HG02588 (cell line): Measurements from ENCODE around the gene HSPA6.
A peak's percentile ranks its signal among the peaks of the same experiment; 100 is the strongest.
"Not testable (repeated sequence)": the region's sequence is repeated elsewhere in the genome, so short reads cannot be mapped to it uniquely, and the experiment has no call there.

ENCODE experiments used
- ATAC-seq: cut with Tn5 transposase; IDR thresholded peaks from one replicate; pipeline ENCODE4 v1.9.1; 2021; ENCODE audit warnings: mild to moderate bottlenecking, moderate library complexity; ENCODE audit not compliant: unreplicated experiment

Gene HSPA6

DNA sequence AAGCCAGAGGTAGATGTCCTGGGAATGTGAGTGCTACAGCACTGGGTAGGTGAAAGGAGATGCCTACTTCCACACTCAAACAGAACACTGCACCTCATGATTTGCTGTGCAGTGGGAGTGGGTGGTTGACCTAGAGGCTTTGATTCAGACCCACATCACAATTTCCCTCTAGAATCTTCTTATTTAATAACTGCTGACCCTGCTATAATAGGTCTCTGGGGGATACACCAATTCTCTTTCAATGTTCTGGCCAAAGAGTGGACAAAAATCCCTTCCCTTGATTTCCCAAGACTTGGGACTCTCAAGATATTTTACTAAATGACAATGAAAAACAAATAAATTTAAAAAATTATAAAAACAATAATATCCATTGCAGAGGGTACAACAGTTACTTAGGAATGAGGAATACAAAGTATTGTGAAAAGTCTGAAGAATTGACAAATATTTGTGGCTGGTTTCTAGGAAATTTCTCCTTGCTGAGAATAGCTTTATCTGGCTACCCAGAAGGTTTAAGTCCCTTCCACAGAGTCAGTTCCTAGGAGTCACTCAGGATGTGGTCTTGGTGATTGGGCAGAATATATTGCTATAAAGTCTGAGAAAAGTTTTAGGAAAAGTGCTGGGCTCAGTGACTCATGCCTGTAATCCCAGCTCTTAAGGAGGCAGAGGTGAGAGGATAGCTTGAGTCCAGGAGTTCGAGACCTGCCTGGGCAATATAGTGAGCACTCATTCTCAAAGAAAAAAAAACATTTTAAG lies 21.5 kb upstream of the HSPA6 start:
- ATAC-seq = no peak

DNA sequence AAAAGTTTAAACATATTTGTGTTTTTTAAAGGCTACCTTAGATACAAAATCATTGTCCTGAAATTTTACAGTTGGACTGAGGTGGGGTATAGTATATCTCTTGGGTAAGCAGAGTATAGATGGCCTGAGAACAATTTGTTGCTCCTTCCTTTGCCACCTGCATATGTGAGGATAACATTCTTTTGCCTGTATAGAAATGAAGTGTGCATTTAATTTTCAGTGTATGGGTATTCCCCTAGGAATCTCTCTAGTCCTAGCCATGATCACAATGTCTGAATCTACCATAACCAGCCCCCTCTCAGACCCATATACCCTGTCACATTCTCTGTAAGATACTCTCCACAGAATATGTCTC lies 21.0 kb upstream of the HSPA6 start:
- no peak for ATAC-seq

DNA sequence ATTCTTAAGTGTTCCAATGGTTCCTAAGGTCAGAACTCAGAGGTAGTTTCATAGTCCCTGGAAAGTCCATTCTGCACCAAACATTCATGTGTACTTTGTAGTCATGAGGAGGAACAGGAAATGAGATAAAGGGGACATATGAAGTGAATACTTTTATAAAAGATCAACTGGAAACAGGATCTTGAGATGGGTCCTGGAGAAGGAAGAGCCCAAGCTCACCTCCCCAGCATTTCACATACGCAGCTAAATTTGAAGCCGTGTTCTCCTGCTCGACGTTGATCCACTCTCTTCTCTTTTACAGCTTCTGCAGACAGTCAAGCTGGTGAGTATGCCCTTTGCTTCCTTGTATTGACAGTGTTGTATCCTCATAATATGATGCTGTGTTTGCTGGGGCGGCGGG lies 18.7 kb upstream of the HSPA6 start:
- no peak for ATAC-seq

DNA sequence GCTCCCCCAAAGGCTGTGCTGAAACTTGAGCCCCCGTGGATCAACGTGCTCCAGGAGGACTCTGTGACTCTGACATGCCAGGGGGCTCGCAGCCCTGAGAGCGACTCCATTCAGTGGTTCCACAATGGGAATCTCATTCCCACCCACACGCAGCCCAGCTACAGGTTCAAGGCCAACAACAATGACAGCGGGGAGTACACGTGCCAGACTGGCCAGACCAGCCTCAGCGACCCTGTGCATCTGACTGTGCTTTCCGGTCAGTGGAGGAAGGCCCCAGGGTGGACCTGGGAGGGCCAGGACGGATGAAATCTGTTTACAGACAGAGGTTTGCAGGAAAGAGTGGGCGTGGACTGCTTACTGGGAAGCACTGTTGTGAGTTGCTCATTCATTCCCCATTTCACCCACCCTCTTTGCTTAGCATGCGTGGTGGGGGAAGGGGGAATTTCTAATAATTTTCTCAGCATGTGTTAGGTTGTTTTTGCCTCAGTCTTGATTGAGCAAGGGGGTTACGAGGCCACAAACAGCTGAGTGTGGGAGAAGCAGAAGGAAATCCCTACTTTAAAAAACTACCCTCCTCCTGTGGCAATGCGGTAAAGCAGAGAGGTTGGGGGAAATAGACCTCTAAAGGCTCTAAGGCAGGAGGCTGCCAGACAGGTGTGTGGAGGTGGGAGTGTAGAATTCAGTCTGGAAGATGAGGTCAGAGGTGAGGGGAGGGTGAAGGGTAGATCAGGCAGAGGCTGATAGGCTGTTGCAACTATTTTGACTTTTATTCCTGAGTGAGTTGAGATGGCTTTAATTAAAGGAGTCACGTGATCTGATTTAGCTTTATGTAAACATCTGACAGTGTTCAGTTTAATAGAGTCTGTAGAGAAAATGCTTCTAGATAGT lies 17.8 kb upstream of the HSPA6 start:
- ATAC-seq = no peak

DNA sequence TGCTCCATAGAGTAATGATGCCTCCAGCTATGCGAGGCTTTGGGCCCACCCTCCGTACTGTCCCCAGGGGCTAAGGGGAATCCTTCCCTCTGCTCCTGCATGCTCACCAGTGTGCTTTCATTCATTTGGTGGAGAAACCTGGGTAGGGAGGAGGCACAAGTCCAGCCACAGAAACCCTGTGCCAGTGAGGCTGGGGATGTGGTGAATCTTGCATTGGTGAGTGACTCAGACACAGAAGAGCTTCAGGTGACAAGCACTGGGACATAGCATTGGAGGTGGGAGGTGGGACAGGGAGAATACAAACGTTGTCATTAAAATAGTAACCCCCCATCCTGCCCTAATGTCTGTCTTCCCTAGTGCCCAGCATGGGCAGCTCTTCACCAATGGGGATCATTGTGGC lies 13.9 kb upstream of the HSPA6 start:
- no peak for ATAC-seq

DNA sequence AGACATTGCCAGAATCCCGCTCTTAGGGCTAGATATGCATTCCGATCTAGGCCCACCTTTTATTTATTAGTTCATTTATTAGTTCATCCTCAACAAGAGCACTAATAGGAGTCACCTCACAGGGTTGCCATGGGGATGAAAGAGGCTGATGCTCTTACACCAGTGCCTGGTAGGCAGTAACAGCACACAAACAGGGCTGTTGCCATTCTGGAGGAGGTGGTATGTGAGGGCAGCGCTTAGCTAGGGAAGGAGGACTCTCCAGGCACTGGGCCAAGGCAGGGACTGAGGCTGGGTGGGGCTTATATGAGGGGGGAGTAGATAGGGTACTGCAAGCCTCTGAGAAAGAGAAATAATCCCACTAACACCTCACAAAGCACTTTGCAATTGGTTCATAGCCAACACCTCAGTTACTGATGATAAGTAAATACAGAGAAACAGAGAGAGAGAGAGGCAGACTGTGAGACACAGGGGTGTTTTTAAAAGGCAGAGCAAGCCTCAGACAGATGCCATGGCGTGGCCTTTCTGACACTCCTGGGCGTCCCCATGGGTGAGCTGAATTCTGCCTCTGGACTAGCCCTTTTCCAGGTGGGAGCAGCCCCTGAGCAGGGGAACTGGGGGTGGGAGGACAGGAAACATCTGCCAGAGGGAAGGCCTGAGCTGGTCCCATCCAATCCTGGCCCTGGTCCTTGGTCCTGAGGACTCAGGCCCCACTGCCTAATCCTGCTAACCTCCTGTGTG lies 13.2 kb upstream of the HSPA6 start:
- no peak for ATAC-seq

DNA sequence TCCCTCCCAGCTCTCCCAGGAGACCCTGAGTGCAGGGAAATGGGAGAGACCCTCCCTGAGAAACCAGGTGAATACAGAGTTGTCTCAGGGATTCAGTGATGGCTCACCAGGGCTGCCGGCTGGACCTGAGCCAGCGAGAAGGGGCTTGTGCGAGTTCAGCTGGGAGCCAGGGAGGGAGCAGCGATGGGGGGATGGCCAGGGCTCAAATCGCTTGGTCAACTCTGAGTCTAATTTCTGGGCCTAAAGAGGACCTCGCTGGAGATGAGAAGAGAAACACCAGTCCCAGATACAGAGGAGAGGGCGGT lies 12.6 kb upstream of the HSPA6 start:
- no peak for ATAC-seq

DNA sequence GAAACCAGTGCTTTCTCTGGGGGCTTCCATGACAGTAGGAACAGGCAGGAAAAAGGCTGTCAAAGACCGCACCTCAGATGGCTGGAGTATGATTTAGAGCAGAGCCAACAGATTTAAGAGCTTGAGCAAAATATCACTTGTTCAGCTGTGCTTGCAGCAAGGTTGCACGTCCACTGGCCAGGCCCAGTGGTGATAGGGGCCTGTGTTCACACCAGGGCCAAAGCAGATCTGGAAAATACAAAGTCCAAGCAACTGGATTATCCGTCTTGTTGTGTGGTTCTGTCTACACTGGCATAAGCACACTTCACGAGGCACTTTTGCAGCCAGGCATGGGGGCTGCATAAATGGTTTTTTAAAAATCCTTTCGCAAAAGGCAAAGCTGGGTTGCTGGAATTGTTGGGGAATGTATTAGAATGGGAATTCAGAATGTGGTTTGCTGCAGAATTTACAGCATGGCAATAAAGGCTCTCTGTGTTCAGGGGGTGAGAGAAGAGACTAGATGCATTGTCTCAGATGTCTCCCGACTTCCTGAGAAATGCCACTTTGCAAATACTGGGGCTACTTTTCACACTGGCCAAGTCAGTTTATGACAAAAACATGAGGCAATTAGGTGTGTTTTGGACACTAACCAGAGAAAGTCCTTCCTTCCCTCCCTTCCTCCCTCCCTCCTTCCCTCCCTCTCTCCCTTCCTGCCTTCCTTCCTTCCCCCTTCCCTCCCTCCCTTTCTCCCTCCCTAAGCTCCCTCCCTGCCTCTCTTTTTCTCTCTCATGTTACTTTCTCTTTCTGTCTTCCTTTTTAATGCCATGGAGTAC lies 11.5 kb upstream of the HSPA6 start:
- not testable (repeated sequence) for ATAC-seq

DNA sequence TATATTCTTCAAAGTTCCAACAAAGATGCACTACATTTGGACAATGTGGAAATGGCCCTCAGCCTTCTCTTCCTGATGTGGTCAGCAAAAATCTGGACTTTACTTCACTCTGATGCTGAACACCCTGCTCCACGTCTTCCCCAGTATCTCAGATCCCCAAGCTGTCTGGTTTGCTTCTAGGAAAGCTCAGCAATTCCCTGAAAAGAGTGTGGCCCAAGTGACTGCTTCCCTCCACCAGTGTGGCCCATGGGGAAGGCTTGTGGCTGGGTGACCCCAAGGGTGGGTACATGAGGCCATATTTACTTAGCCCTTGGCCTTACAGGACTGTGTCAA lies 10.9 kb upstream of the HSPA6 start:
- not testable (repeated sequence) for ATAC-seq

DNA sequence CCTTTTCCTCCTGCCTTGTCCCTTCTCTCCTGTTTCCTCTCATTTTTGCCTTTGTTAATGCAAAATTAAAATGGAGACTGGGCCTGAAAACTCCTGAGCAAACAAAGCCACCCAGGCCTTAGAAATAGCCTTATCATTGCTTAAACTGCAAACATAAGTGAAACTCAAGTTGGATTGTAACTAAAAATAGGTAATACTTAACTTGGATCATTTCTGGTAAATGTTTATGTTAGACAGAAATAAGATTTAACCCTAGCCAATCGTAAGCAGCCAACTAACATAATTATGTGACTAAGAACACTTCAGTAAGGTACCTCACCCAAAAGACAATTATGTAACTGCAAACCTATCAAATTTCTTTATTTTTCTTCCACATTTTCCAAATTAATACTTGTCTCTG lies 10.4 kb upstream of the HSPA6 start:
- not testable (repeated sequence) for ATAC-seq

DNA sequence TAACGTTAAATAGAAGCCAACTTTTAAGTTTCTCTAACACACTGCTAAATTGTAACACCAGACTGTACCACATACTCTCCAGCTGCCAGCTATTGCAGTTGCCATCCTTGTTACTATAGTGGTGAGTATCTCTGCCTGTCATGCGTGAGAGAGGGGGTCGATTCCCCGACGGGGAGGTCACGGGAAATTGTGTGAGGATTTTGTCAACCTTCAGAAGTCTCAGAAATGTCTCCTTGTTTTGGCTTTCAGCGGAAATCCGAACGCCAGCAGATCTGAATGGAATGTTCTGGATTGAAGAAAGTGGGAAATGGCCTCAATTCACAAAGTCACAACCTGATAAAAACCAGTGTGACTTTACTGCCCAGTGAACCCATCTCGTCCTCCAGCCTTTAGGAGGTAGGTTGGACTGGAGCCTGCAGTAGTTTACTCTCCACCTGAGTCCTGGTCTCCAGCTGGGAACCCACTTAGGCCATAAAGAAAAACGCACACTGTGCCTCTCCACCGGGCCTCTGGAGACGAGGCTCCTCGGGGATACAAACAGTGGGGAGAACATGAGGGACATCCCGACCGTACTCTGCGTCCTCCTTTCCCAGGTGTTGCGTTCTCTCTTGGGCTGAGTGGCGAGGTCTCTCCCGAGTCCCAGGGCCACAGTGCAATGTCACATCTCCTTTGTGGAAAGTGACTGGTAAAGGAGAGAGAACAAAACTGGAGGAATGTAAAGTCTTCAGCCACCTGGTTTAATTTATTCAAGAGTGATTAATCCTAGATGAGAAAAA lies 1.1 kb upstream of the HSPA6 start:
- ATAC-seq = peak; percentile 4

DNA sequence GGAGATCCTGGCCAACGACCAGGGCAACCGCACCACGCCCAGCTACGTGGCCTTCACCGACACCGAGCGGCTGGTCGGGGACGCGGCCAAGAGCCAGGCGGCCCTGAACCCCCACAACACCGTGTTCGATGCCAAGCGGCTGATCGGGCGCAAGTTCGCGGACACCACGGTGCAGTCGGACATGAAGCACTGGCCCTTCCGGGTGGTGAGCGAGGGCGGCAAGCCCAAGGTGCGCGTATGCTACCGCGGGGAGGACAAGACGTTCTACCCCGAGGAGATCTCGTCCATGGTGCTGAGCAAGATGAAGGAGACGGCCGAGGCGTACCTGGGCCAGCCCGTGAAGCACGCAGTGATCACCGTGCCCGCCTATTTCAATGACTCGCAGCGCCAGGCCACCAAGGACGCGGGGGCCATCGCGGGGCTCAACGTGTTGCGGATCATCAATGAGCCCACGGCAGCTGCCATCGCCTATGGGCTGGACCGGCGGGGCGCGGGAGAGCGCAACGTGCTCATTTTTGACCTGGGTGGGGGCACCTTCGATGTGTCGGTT lies 477 bp downstream of the HSPA6 start:
- peak; percentile 18 for ATAC-seq

DNA sequence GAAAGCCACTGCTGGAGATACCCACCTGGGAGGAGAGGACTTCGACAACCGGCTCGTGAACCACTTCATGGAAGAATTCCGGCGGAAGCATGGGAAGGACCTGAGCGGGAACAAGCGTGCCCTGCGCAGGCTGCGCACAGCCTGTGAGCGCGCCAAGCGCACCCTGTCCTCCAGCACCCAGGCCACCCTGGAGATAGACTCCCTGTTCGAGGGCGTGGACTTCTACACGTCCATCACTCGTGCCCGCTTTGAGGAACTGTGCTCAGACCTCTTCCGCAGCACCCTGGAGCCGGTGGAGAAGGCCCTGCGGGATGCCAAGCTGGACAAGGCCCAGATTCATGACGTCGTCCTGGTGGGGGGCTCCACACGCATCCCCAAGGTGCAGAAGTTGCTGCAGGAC lies 981 bp downstream of the HSPA6 start:
- ATAC-seq = not testable (repeated sequence)

DNA sequence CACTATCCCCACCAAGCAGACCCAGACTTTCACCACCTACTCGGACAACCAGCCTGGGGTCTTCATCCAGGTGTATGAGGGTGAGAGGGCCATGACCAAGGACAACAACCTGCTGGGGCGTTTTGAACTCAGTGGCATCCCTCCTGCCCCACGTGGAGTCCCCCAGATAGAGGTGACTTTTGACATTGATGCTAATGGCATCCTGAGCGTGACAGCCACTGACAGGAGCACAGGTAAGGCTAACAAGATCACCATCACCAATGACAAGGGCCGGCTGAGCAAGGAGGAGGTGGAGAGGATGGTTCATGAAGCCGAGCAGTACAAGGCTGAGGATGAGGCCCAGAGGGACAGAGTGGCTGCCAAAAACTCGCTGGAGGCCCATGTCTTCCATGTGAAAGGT lies 1.6 kb downstream of the HSPA6 start:
- not testable (repeated sequence) for ATAC-seq

DNA sequence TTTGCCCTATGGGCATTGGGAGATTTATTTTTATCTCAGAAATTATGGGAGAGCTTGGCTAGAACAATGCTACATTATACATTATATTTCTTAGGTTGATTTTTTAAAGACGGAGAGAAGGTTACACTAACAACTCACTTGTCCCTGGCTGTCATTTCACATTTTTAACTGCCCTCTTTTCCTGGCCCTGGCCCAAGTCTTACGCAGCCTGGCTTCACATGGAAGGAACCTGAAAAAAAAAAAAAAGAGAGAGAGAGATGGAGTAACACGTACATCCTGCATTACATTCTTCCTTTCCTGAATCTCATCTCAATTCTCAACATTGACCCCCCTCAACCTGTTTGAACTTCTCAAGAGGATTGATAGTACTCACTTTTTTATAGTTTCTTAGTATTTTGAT lies 4.2 kb downstream of the HSPA6 start:
- ATAC-seq = not testable (repeated sequence)

DNA sequence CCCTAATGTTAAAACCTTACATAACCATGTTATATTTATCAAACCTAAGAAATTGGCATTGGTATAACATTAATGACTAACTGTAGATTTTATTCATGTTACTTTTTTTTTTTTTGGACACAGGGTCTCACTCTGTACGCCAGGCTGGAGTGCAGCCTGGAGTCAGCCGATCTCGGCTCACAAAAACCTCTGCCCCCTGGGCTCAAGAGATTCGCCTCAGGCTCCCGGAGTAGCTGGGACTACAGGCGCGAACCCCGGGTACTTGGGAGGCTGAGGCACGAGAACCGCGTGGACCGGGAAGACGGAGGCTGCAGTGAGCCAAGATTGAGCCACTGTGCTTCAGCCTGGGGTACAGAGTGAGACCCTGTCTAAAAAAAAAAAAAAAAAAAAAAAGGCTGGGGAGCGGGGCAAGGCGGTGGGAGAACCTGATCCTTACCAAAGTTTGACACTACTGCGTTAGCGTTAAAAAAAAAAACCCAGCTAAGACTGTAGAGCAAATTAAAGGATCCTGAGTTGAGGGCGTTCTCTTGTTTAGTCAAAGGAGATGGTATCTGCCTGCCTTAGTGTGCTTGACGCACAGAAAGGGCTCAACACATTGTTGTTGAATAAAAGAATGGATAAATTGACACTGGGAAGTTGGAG lies 5.2 kb downstream of the HSPA6 start:
- not testable (repeated sequence) for ATAC-seq

DNA sequence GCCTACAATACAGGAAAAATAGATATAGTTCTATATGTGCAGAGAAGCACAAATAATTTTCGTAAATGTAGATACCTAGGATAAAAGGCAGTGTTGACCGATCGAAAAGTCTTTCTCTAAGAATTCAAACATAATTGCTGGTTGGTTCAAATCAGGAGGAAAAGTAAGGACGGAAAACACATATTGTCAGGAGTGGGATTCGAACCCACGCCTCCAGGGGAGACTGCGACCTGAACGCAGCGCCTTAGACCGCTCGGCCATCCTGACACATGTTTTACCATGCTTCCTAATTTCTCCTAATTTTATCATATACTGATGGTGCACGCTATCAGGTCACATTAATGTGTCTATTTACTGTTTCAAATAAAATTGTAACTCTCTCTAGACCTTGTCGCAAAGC lies 5.8 kb downstream of the HSPA6 start:
- peak; percentile 36 for ATAC-seq

DNA sequence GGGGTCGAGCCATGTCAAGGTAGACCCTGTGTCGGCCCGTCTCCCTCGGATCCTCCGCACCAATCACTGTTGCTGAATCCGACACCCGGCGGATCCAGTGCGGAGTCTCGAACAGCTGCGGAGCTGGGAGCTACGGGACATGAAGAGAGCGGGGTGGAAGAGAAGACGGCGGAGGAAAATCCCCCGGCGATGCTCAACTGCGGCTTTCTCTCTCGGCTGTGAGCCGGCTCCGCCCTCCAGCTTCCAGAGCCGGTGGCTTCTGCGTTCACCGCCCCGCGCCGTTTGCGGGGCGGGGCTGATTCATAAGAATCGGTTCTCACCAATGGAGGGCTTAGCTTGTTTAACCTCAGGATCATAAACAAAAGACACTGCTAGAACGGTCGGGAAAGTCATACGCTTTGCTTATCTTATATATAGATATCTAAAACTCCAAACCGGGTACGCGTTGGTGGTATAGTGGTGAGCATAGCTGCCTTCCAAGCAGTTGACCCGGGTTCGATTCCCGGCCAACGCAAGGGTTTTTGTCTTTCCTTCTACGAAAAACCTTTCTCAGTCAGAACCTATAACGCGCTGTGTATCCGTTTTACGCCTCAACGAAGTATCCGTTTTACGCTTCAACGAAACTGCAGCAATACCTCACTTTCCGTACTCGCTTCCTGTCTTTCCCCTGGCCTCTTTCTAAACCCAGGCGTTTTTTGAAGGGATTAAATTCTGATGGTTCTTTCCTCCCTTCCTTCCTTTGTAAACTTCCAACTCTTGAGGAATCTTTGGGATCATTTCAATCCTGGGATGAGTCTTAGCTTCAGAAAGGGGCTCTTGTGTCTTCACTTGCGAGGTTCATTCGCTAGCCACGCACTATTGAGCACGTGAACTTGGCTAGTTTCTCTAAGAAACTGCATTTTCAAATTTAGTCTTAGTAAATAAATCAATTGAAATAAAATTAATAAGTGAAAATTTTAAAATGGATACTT lies 6.6 kb downstream of the HSPA6 start:
- ATAC-seq = peak; percentile 63
